NOMO-1 treated with dmso at 0.1 percent for 144 hours (cell line): Measurements from ENCODE around the gene CNGA4.
"Not testable (repeated sequence)": the region's sequence is repeated elsewhere in the genome, so short reads cannot be mapped to it uniquely, and the experiment has no call there.

Experiments
- DNase-seq: peaks from one replicate; lab custom pipeline; 2025; ENCODE audit not compliant: unreplicated experiment; lab: John Stamatoyannopoulos, UW

CNGA4 gene

DNA sequence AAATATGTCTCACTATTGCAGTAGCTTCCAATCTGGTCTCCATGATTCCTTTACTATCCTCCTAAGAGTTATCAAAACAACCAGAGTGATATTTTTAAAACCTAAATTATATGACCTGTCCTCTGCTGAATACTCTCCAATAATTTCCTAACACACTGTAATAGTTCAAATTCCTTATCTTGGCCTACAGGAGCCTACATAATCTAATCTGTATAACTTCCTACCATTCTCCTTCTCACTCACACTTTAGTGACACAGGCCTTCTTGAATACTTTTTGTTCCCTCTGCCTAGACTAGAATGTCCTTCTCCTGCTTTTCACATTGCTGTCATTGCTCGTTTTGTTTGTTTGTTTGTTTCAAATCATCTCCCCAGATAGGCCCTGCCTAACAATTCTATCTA, 13.9 kb upstream of the CNGA4 start:
- DNase-seq: no peak

DNA sequence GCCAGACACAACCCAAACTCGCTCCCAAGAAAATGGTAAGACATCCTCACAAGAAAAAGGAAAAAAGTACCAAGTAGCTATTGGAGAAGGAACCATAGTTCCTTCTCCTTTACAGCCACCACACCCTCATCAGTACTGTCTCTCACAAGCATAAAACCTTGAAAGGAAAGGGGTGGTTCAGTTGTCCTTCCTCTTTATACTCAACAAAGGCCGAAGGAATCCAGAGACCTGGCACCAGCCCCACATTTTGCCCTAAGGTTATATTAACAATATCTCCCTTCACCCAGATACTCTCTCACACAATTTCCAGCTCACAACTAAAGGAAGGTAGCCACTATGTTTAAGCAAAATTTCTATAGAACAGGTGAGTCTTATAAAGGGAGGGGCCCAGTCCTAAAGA, 13.0 kb upstream of the CNGA4 start:
- DNase-seq: peak; percentile 62

DNA sequence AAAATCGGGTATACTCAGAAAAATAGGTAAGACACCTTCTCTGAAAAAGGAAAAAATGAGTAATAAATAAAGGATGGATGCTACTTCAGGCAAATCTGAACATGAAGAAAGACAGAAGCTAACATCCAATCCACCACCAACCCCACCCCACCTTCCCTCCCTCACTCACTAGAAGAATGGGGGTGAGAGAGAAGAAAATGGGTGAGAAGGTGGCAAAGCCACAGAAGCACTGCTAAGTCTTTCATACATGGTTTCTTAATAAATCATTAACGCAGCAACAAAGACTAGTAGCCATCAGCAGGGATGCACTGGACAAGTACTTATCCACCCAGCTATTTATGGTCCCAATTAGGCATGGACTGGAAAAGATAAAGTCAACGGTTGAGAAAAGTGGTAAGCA, 10.4 kb upstream of the CNGA4 start:
- DNase-seq: no peak

DNA sequence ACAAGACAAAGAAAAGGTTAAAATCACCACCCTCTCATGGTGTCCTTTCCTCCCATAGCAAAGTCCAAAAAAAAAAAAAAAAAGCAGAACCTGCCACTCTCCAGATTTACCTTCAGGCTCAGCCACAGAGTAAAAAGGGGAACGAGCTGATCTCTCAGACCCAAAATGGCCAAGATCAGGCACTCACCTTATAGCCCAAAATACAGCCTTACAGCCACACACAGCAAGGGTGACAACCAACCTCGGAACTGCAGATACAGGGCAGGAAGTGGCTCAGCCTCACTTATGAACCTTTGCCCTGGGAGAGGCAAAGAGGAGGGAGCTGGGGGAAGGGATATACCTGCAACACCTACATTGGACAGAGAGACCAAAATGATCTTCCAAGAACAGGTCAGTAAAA, 9.0 kb upstream of the CNGA4 start:
- DNase-seq: no peak

DNA sequence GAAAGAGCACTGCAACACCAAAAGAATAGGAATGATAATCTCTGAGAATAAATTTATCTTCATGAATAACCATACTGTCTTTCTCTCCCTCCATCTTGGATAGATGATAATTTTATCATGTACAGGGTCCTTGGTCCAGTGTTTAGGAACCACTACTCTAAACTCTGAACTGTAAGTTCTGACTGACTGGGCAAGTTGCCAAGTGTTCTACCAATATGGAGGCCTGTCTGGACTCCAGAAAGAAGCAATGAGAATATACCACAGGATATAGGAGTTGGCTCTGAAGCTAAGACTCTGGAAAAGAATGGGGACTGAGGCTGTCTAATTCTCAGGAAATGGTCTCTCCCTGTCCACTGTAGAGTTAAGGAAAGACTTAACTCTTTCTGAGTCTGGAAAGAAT, 6.0 kb upstream of the CNGA4 start:
- no peak for DNase-seq

DNA sequence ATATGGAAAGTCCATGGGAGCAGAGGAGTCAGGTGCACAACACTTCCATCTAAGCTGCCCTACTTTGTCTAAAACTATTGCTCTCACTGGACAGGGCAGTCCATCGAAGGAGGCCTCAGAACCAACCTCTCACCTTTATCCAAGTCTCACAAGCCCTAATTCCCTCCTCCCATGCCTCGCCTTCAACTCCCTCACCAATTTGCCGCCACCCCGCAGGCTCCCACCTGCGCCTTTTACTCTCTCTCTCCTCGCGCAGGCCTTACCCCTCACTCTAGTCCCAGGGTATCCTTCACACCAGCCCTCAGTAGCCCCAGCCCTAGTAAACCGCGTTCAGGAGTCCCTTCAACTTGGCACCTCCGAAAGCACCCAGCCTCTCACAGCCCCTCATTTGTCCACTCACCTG, 4.9 kb upstream of the CNGA4 start:
- no peak for DNase-seq

DNA sequence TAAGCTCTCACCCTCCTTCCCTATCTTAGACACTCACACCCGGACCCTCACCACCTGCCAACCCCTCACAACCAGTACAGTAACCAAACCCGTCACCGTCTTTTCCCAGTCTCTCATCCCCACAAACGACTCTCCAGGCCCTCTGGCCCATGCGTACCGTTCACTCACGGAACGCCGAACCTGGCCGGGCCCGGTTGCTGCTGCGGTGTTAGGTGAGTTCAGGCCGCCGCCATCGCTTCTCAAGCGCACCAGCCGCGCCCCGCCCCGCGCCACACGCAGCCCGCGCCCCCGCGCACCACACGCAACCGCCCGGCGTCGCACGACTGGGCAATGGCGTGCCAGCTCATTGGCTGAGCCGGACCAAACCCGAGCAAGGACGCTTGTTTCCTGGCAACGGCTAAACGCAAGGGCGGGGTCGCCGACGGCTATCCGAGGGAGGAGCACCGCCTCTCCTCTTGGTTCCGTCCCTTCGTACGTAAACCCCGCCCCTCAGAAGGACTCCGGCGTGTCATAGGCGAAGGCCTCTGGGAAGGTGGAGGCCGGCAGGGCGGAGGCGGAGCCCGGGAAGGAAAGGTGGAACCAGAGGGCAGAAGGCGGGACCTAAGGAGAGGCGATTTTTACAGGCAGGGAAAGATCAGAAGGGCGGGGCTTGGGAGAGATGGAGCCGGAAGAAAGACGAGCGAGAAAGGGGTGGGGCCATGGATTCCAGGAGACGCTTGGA, 4.3 kb upstream of the CNGA4 start, which contains the start of gene FHIP1B:
Gene FHIP1B, minus strand, starts transcription at position 250 of the 721 bp plus-strand sequence. CDS start 10,120 bp downstream, outside the sequence.
- DNase-seq: peak; percentile 99

DNA sequence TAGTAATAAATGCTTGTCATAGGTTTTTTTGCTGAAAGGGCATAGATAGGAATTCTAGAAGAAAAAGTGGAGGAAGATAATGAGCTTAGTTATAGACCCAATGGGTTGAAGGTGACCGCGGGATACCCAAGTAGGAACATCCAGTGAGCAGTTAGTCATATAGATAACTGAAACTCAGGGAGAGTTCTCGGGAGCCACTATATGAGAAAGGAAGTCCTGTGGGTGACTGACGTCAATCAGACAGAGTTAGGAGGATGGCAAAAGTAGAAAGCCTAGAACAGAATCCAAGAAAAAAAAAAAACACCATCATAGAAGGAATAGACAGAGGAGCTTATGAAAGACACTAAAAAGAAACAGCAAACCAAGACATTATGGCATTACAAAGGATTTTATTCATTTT, 1.6 kb upstream of the CNGA4 start:
- DNase-seq: no peak

DNA sequence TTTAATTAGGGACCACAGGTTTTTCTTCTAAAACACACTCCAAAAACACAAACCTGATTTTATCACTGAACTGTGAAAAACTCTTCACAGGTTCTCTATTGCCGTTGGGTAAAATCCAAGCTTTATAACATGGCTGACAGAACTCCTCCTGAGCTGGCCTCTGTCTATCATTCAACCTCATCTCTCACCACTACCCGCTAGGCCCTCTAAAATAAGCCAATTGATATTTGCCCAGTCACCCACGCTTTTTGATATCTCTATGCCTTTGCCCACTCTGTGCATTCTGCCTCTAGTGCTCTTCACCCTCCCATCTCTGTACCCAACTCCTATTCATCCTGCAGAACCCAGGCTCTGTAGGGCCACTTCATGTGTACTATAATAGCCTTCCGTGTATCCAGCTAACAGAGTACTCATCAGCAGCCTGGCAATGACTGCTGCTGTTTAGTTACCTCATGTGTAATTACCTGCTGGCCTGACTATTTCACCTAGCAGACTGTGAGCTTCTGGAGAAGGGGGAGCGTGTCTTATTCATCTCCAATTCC, 1.1 kb upstream of the CNGA4 start:
- DNase-seq: no peak

DNA sequence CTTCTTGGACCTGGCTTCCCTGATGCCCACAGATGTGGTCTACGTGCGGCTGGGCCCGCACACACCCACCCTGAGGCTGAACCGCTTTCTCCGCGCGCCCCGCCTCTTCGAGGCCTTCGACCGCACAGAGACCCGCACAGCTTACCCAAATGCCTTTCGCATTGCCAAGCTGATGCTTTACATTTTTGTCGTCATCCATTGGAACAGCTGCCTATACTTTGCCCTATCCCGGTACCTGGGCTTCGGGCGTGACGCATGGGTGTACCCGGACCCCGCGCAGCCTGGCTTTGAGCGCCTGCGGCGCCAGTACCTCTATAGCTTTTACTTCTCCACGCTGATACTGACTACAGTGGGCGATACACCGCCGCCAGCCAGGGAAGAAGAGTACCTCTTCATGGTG, 1.2 kb downstream of the CNGA4 start:
- DNase-seq: no peak

DNA sequence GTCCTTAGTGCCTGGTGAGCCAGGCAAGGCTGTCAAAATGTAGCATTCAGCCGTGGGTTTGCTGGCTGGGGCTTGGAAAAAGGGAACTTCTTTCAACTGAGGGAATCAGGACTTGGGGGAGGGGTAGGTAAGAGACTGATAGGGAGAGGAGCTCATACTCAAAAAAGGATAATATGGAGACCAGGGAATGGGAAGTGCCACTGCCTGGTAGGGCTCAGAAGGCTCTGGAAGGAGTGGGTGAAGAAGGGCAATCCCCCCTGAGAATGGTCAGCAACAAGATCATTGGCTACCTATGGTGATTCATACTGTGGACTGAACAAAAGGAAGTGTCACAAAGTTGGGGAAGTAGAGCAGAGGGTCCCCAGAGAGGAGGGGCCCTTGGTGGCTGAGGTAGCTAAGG, 1.9 kb downstream of the CNGA4 start:
- DNase-seq: no peak

DNA sequence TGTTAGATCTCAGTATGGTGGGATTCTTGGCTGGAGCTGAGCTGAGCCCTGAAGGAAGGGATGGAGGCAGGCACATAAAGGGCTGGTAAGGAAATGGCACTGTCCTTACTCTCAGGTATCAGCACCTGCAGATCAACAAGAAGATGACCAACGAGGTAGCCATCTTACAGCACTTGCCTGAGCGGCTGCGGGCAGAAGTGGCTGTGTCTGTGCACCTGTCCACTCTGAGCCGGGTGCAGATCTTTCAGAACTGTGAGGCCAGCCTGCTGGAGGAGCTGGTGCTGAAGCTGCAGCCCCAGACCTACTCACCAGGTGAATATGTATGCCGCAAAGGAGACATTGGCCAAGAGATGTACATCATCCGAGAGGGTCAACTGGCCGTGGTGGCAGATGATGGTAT, 2.4 kb downstream of the CNGA4 start:
- DNase-seq: no peak

DNA sequence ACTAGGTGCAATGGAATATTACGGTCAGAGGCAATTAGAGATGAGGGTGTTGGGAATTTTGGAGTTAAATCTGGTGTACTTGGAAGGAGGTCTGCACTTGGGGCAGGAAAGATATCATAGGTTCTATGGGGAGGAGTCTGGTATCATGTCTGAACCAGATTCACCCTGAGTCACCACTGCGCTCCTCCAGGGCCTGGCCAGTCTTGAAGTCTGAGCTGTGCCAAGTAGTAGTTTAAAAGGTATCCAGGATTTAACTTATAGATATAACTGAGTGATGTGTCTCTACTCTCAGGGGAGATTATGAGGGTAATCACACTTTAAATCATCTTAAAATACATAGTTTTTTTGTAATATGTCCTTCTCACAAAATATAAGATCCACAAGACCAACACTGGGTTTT, 6.6 kb downstream of the CNGA4 start:
- no peak for DNase-seq

DNA sequence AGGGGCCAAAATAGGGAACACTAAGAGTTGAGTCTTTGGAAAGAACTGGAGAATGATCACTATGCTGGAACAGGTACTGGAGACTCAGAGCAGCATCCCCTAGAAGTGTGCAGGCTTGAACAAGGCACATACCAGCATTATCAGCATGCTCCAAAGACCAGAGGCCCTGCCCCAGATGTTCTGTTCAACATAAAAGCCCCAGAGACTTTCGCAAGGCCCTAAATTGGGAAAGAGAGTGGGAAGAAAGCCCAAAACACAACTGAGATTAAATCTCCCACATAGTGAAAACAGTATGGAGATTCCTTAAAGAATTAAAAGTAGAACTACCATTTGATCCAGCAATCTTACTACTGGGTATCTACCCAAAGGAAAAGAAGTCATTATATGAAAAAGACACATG, 9.4 kb downstream of the CNGA4 start:
- no peak for DNase-seq

DNA sequence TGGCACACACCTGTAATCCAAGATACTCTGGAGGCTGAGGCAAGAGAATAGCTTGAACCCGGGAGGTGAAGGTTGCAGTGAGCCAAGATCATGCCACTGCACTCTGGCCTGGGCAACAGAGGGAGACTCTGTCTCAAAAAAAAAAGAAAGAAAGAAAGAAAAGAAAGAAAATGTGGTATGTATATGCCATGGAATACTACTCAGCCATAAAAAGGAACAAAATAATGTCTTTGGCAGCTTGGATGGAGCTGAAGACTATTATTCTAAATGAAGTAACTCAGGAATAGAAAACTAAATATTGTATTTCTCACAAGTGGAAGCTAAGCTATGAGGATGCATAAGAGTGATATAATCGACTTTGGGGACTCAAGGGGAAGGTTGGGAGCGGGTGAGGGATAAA, 10.0 kb downstream of the CNGA4 start:
- not testable (repeated sequence) for DNase-seq

DNA sequence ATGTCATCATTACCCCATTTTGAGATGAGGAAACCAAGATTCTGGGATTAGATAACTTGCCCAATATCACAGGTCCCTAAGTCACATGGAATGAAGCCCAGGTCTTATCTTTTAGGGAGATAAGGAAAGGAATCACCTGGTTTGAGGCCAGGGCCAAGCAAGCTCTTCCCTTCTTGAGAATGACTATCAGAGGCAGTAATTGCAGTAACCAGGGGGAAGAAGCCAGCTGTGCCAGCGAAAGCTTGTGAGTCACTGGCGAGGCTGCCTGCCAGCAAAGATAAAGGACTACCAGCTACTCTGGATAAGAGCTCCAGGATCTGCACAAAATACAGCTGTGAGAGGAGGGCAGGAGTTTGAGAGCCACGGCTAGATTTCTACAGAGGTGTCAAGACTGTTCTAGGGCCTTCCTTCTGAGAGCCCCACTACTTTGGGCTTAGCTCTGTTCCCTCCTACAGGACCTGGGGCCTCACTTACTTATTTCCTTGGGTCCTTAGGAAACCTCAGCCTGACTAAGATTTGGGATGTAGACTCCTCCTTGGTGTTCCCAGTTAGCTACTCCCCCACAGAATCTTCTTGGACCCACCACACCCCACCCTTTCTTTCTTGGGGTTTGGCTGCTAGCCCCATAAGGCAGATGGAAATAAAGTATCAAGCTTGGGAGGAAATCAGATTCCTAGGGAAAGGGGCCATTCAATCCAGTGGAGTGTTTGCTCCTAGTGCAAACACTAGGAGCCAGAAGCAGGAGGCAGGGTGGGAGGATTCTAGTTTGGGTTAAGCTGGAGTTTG, 11.1 kb downstream of the CNGA4 start:
- no peak for DNase-seq

DNA sequence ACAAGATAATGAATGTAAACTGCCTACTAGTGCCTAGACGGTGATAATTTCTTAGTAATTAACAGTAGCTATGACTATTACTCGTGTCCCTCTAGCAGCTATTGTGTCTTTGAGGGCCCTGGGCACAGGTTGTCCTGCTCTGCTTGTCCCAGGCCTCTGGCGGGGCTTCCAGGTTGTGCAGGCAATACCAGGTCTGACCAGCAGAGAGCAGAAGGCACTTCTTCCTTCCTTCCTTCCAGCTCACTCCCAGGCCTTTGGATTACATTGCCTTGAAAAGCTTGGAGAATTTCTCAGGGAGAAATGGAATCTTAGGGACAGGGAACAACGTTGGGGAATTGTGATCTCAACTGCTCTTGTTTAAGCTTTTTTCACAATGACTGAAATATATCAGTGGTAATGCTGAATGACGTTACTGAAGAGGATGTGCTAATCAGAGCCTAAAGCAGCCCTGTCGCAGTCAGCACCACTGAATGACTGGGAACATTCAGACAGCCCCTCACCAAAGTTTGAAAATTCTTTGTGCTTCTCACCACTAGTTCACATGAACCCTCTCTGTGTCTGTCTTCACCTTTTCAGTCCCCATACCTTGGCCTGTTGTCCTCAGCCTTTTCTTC, 12.3 kb downstream of the CNGA4 start:
- DNase-seq: no peak

DNA sequence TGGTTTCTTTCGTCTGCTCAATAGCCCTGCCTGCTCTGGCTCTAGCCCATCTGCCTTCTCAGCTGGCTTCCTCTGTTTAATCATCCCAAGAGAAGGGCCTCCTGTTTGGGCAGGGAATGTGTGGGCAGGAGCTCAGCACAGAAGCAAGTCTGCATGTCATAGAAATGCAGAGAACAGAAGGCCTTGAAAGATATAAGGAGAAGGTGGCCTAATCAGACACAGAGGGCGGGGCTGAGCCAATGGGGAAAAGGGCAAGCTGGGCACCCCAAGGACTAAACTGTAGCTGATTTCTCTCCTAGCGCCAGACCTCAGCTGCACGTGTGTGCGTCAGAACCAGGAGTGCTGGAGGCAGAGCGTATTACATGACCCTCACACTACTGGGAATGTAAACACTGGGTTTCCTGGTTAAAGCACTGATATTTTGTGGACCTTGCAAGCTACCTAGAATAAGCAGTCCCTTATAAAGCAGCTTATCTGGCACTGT, 13.1 kb downstream of the CNGA4 start:
- DNase-seq: no peak

DNA sequence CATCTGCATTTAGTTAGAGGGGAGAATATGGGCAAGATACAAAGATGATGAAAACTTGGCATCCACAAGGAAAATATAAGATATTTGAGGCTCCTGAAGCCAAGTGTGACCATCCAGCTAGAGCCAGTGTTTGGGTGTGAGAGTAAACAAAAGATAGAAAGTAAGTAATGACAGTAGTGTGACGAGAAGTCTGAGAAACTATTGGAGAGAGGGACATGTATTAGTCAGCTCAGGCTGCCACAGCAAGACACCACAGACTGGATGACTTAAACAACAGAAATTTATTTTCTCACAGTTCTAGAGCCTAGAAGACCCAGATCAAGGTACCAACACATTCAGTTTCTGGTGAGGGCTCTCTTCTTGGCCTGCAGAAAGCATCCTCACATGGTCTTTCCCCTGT, 14.3 kb downstream of the CNGA4 start:
- DNase-seq: no peak

DNA sequence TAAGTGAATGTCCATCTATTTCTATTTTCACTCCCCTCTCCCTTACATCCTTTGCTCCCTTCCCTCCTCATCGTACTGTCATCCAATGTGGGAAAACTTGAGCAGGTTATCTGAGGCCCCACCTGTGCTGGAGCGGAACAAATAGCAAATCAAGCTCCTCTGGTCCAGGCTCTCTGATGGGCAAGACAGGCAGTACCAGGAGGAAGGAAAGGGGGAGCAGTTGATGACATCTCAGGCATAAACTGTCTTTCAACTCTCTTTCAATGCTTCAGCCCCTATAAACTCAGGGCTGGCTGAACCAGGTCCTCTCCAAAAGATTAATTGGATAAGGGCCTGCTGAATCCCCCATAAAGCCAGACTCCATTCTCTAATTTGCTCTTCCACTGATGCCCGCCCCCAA, 19.3 kb downstream of the CNGA4 start:
- DNase-seq: no peak

DNA sequence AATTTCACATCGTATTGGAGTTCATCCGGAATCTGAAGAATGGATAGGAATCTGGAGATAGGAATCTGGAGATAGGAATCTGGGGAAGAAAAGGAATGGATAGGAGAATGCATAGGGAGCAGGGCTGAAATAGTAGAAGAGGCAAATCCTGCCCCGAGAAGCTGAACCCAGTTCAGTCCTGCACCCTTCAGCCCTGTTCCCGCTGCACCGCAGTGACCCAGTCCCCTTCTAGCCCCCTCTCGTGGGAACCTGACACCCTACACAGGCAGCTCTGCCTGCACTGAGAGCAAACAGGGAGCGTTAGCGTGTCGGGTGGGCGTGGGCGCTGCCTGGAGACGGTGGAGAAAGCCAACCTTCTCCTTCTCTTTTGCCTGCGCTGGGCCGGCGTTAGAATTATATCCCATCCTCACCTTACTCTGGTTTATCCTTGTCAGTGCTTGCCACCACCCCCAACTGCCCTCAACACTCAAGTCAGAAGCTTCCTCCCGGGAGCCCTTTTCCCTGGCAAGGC, 19.7 kb downstream of the CNGA4 start:
- no peak for DNase-seq
